NT2/D1 (cell line): ENCODE results near the gene ADAMTSL1.

ENCODE experiments used
- SUZ12 ChIP-seq: IDR thresholded peaks from 2 replicates; pipeline ENCODE4 v1.6.1; 2011; ENCODE audit not compliant: insufficient read length, insufficient read depth; ENCODE audit errors: extremely low read depth
- YY1 ChIP-seq: IDR thresholded peaks from 2 replicates; pipeline ENCODE4 v1.6.1; 2011; ENCODE audit not compliant: insufficient read length, insufficient read depth

DNA sequence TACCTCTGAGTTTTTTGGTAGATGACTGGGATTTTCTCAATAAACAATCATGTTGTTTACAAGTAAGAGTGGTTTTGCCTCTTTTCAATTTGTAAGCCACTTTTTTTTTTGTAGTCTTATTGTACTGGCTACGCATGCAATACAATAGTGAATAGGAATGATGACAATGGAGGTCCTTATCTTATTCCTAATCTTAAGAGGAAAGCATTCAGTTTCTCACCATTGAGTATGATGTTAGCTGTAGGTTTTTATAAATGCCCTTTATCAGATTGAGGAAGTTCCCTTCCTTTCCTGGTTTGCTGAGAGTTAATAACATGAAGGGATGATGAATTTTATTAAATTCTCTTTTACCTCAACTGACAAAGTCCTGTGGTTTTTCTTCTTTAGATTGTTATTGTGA, 155.2 kb downstream of the ADAMTSL1 start:
- no peak for TF ChIP-seq YY1
- no peak for TF ChIP-seq SUZ12
